ENCODE results near the gene MBLAC2. TPM values are rescaled to one million over a fixed set of nuclear protein-coding genes. Genes with fewer than 3 reads are reported as not detected.

MBLAC2 gene
- total RNA-seq (2014; rRNA removed; shearing (Covaris generic)) (9.1 and 9.4 TPM in 2 replicates), total RNA-seq (2022) (16.3 and 17.3 TPM in 2 replicates), Bru-seq, nascent RNA (percentile 77 among the genes with signal in this experiment), BruChase-seq, experiment 1, labeled RNA remaining after a 6-hour chase (percentile 68 among the genes with signal in this experiment), BruChase-seq, experiment 2, labeled RNA remaining after a 2-hour chase (percentile 87 among the genes with signal in this experiment)
- long read RNA-seq, full-length matches to known transcripts, result 11 of 13 reads
- long read RNA-seq, partial matches to known transcripts, result 0 of 13 reads
- long read RNA-seq, other reads (novel, unspliced or antisense), result 2 of 13 reads

GRCh38 chr5:90474235-90475107, at the start of gene MBLAC2, which contains the start of gene POLR3G:
TSS of gene MBLAC2 (minus strand) at chr5:90474771. CDS start at chr5:90474292, 479 bp downstream.
TSS of gene POLR3G (plus strand) at chr5:90474864. CDS start at chr5:90485568, 10,704 bp downstream.
- Histone ChIP-seq H3K4me1 (ENCODE audit: insufficient read depth, low read length, poor library complexity, severe bottlenecking) (peaks cover 41% of the 10 kb centered on the region), H3K4me2 (ENCODE audit: low read length) (peak within 1 kb of the TSS; percentile 96), H3K36me3 (ENCODE audit: insufficient read depth, low read length) (0 out of 2 replicates have a peak, but pooled peaks cover 10% of the 10 kb centered on the region), H3K27ac (ENCODE audit: low read depth, low read length, poor library complexity, severe bottlenecking) (peak within 1 kb of the TSS; percentile 59), H2AFZ (ENCODE audit: low read length) (peak within 1 kb of the TSS; percentile 89), H4K20me1 (ENCODE audit: insufficient read depth, low read length) (no peaks in the 10 kb centered on the region), H3K9me3 (ENCODE audit: low read length) (no peaks in the 10 kb centered on the region), H3K4me3 (ENCODE audit: low read depth, low read length, poor library complexity, severe bottlenecking) (peak within 1 kb of the TSS; percentile 80), H3K9me2 (ENCODE audit: insufficient read depth, low read length) (no peaks in the 10 kb centered on the region), H3K79me2 (ENCODE audit: insufficient read depth, low read depth, low read length) (peaks cover 39% of the 10 kb centered on the region)
- peak; percentile 93 for DNase-seq (ENCODE audit: low spot score)
- intact Hi-C loops (cut with micrococcal nuclease; ENCODE audit: unreplicated experiment), result loop anchor here (1.0 to 2.0 kb wide), 3 partner anchors 55 to 906 kb away; partner anchors contain the start of genes CETN3 and LYSMD3
- no peak for TF ChIP-seq EZH2phosphoT487 (IDR thresholded peaks at IDR 0.05; ENCODE audit: borderline replicate concordance, low read depth, low read length)
- peak; percentile 45 for TF ChIP-seq CTCF (conservative IDR thresholded peaks at IDR 0.05; ENCODE audit: low read length)
- ChIA-PET POLR2A (interaction anchor here (0.5 to 3.6 kb wide), 11 partner anchors 14 to 873 kb away, joined by 3 to 40 read pairs (median 4); partner anchors contain the start of genes CETN3 and LYSMD3), CTCF (ENCODE audit: unreplicated experiment) (interaction anchor here (1.1 to 1.6 kb wide), 3 partner anchors 35 to 65 kb away, joined by 3 to 5 read pairs (median 3); partner anchors contain the start of gene CETN3)
- BruUV-seq (replicated peaks), result no TSS peak

GRCh38 chr5:90519081-90519480, 44.5 kb upstream of the MBLAC2 start:
- Histone ChIP-seq H3K36me3 (ENCODE audit: insufficient read depth, low read length) (peaks cover 69% of the 10 kb centered on the region), H3K27ac (ENCODE audit: low read depth, low read length, poor library complexity, severe bottlenecking) (no peak overlapping the region), H3K4me3 (ENCODE audit: low read depth, low read length, poor library complexity, severe bottlenecking) (no peak overlapping the region), H3K79me2 (ENCODE audit: insufficient read depth, low read depth, low read length) (no peaks in the 10 kb centered on the region), H2AFZ (ENCODE audit: low read length) (no peak overlapping the region), H3K9me2 (ENCODE audit: insufficient read depth, low read length) (no peaks in the 10 kb centered on the region), H4K20me1 (ENCODE audit: insufficient read depth, low read length) (no peaks in the 10 kb centered on the region), H3K4me2 (ENCODE audit: low read length) (peak overlapping the region; percentile 32), H3K9me3 (ENCODE audit: low read length) (no peaks in the 10 kb centered on the region), H3K4me1 (ENCODE audit: insufficient read depth, low read length, poor library complexity, severe bottlenecking) (peaks cover 8% of the 10 kb centered on the region)
- DNase-seq (ENCODE audit: low spot score), result no peak
- no TSS peak for BruUV-seq (replicated peaks)
- intact Hi-C loops (cut with micrococcal nuclease; ENCODE audit: unreplicated experiment), result no loop called here
- TF ChIP-seq EZH2phosphoT487 (IDR thresholded peaks at IDR 0.05; ENCODE audit: borderline replicate concordance, low read depth, low read length), result no peak
- no peak for TF ChIP-seq CTCF (conservative IDR thresholded peaks at IDR 0.05; ENCODE audit: low read length)
- POLR2A ChIA-PET, result interaction anchor here (1.0 kb wide), 1 partner anchor 109 kb away, joined by 3 read pairs; the partner anchor contains the start of gene CETN3
- CTCF ChIA-PET (ENCODE audit: unreplicated experiment), result no interaction called here

Measured in OCI-LY7 (cell line).